HEK293 (cell line): ENCODE results near the gene NAGPA.

Experiments used
- CTCF ChIA-PET: fragments of 350-600 bp; formaldehyde crosslinking; extraction: SDS; loops from one replicate; lab custom pipeline; 2021; ENCODE audit warnings: antibody characterized with exemption; lab: Yijun Ruan, JAX
- POLR2A ChIA-PET: fragments of 300-600 bp; formaldehyde crosslinking; extraction: SDS; loops from one replicate; lab custom pipeline; 2020; ENCODE audit warnings: antibody characterized with exemption, inconsistent platforms; lab: Yijun Ruan, JAX
- H3K27ac ChIP-seq: fragments of 200-500 bp; sonication (Bioruptor generic); 2 replicates; pipeline ENCODE4 v1.5.1; 2014; ENCODE audit warnings: low read depth, low read length, control low read depth, inconsistent platforms; ENCODE audit errors: extremely low read depth
- H3K36me3 ChIP-seq, 2 experiments: fragments of 200-500 bp in 1 of 2; sonication (Bioruptor generic) in 1 of 2; 1 replicate in 1 of 2; 2 replicates in 1 of 2; pipeline ENCODE4 v1.5.1; 2014 to 2017; ENCODE audit warnings: inconsistent platforms in 2 of 2, low read length in 2 of 2; ENCODE audit not compliant: control insufficient read depth in 2 of 2, insufficient read depth in 1 of 2
- H3K4me1 ChIP-seq: fragments of 200-500 bp; sonication (Bioruptor generic); 2 replicates; pipeline ENCODE4 v1.5.1; 2014; ENCODE audit warnings: mild to moderate bottlenecking, low read length, inconsistent platforms; ENCODE audit not compliant: control insufficient read depth, insufficient read depth
- H3K4me3 ChIP-seq: 2 replicates; pipeline ENCODE4 v1.5.1; 2011; ENCODE audit warnings: low read depth, mild to moderate bottlenecking, control low read depth, low read length, moderate library complexity
- H3K9me3 ChIP-seq: fragments of 200-500 bp; sonication (Bioruptor generic); 2 replicates; pipeline ENCODE4 v1.5.1; 2014; ENCODE audit warnings: low read depth, low read length, inconsistent platforms; ENCODE audit not compliant: control insufficient read depth, insufficient read depth
- INSM2 ChIP-seq: fragments of 450-650 bp; formaldehyde crosslinking; IDR thresholded peaks from 2 replicates; pipeline ENCODE4 v1.5.1; 2016; ENCODE audit warnings: missing biosample characterization, missing genetic modification characterization
- KLF16 ChIP-seq: fragments of 450-650 bp; formaldehyde crosslinking; IDR thresholded peaks from 2 replicates; pipeline ENCODE4 v1.5.1; 2017; ENCODE audit warnings: missing biosample characterization, missing genetic modification characterization
- PBX3 ChIP-seq: sonication (generic); formaldehyde crosslinking; IDR thresholded peaks from 2 replicates; pipeline ENCODE4 v1.8.1; 2022; ENCODE audit warnings: mild to moderate bottlenecking, moderate library complexity, missing genetic modification reagents
- PRDM6 ChIP-seq: fragments of 450-650 bp; formaldehyde crosslinking; IDR thresholded peaks from 2 replicates; pipeline ENCODE4 v1.5.1; 2017; ENCODE audit warnings: missing biosample characterization, missing genetic modification characterization
- TCF7L2 ChIP-seq: IDR thresholded peaks from 2 replicates; pipeline ENCODE4 v1.6.1; 2011; ENCODE audit warnings: low read depth, mild to moderate bottlenecking, inconsistent platforms, low read length, moderate library complexity, borderline replicate concordance
- ZBTB20 ChIP-seq: fragments of 450-650 bp; formaldehyde crosslinking; IDR thresholded peaks from 2 replicates; pipeline ENCODE4 v1.5.1; 2016; ENCODE audit warnings: missing biosample characterization, missing genetic modification characterization
- ZBTB49 ChIP-seq: fragments of 450-650 bp; formaldehyde crosslinking; IDR thresholded peaks from 2 replicates; pipeline ENCODE4 v1.5.1; 2016; ENCODE audit warnings: missing biosample characterization, missing genetic modification characterization, low read depth
- ZBTB6 ChIP-seq: fragments of 450-650 bp; formaldehyde crosslinking; IDR thresholded peaks from 2 replicates; pipeline ENCODE4 v1.5.1; 2017; ENCODE audit warnings: missing biosample characterization, missing genetic modification characterization
- ZFHX2 ChIP-seq: fragments of 450-650 bp; formaldehyde crosslinking; conservative IDR thresholded peaks from 2 replicates; pipeline ENCODE4 v1.5.1; 2016; ENCODE audit warnings: missing biosample characterization, missing genetic modification characterization
- ZNF112 ChIP-seq: fragments of 450-650 bp; formaldehyde crosslinking; IDR thresholded peaks from 2 replicates; pipeline ENCODE4 v1.5.0; 2017; ENCODE audit warnings: missing biosample characterization, missing genetic modification characterization
- ZNF133 ChIP-seq: fragments of 450-650 bp; formaldehyde crosslinking; IDR thresholded peaks from 2 replicates; pipeline ENCODE4 v1.5.1; 2016; ENCODE audit warnings: missing biosample characterization, missing genetic modification characterization
- ZNF26 ChIP-seq: fragments of 450-650 bp; formaldehyde crosslinking; IDR thresholded peaks from 2 replicates; pipeline ENCODE4 v1.5.1; 2016; ENCODE audit warnings: missing biosample characterization, missing genetic modification characterization
- ZNF571 ChIP-seq: fragments of 450-650 bp; formaldehyde crosslinking; IDR thresholded peaks from 2 replicates; pipeline ENCODE4 v1.5.0; 2017; ENCODE audit warnings: missing biosample characterization, missing genetic modification characterization
- ZNF626 ChIP-seq: fragments of 450-650 bp; sonication (Bioruptor Pico); formaldehyde crosslinking; IDR thresholded peaks from 2 replicates; pipeline ENCODE4 v1.5.1; 2018; ENCODE audit warnings: missing biosample characterization, missing genetic modification characterization, inconsistent platforms
- ZNF658 ChIP-seq: fragments of 450-650 bp; formaldehyde crosslinking; IDR thresholded peaks from 2 replicates; pipeline ENCODE4; 2016; ENCODE audit warnings: missing biosample characterization, missing genetic modification characterization
- ZNF664 ChIP-seq: fragments of 450-650 bp; formaldehyde crosslinking; IDR thresholded peaks from 2 replicates; pipeline ENCODE4 v1.5.1; 2016; ENCODE audit warnings: missing biosample characterization, missing genetic modification characterization

NAGPA gene

GRCh38 chr16:5073279-5073629 lies 39.5 kb upstream of the NAGPA start:
- TF ChIP-seq ZBTB6 (tag by site-specific recombination) (no peak), ZNF26 (tag by site-specific recombination) (no peak), ZFHX2 (tag by site-specific recombination) (no peak), ZNF658 (tag by site-specific recombination) (no peak), PBX3 (CRISPR knock-in tag) (no peak), ZNF133 (tag by site-specific recombination) (no peak), INSM2 (tag by site-specific recombination) (no peak), ZNF626 (tag by site-specific recombination) (no peak), KLF16 (tag by site-specific recombination) (no peak), ZBTB20 (tag by site-specific recombination) (no peak), ZBTB49 (tag by site-specific recombination) (no peak), ZNF664 (tag by site-specific recombination) (no peak), ZNF112 (tag by site-specific recombination) (no peak), ZNF571 (tag by site-specific recombination) (no peak), TCF7L2 (no peak), PRDM6 (tag by site-specific recombination) (no peak)
- peaks cover 0 to 35% of the 10 kb centered on the region in 2 experiments; a peak in 1 of 3 replicates for H3K36me3 ChIP-seq
- no peaks in the 10 kb centered on the region for H3K4me1 ChIP-seq
- ChIA-PET POLR2A (no interaction called here), CTCF (interaction anchor here (1.5 kb wide), 1 partner anchor 11 kb away, joined by 4 read pairs; no protein-coding TSS in a partner anchor)
- H3K9me3 ChIP-seq = no peaks in the 10 kb centered on the region
- no peak overlapping the region for H3K4me3 ChIP-seq
- H3K27ac ChIP-seq = no peak overlapping the region
